Coronary artery (tissue), 2 donors: ENCODE results near the gene ANKRD11.

Experiments used
- DNase-seq: peaks from one replicate; pipeline ENCODE4 v3.0.0-alpha.2; 2017; ENCODE audit warnings: low spot score
- H3K27ac ChIP-seq, 2 donors: fragments of 200-600 bp; sonication (generic); one replicate each; pipeline ENCODE4 v1.5.1; 2016 to 2019
- H3K4me3 ChIP-seq: fragments of 200-600 bp; sonication (generic); 2 replicates; pipeline ENCODE4 v1.5.1; 2016; ENCODE audit warnings: mild to moderate bottlenecking, moderate library complexity
- TF ChIP-seq, protein P1 (sequence below): fragments of 200-600 bp; sonication (generic); IDR thresholded peaks from one replicate; pipeline ENCODE4 v1.5.1; 2019; ENCODE audit warnings: antibody characterized with exemption

ANKRD11 gene

DNA sequence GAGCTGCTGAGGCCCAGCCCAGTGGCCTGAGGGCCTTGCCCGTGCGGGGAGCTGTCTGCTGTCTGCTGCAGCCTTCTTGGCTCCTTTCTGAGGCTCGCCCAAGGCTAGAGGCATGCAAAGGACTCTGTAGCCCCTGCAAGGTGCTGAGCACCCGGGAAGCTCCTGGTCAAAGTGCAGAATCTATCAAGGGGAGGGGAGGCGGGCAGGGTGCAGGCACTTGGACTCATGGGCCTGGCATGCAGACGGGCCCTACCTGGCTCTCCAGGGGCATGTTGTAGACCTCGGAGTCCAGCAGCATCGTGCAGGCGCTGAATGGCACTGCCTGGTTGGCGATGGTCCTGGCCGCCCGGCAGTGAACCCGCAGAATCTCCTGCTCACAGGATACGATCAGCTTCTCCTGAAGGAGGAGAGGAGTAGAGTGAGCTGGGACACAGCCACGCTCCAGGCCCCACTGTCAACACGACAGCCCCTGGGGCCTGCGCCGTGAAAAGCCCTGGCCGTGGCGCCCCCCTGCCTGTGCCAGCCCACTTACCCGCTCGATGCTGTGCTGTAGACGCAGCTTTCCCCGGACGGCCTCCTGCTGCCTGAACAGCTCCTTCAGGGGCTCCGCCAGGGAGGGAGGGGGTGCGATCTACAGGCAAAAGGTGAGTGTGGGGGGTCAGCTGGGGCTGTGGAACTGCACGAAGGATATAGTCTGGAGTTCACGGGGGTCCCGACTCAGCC is 215.6 kb downstream of the ANKRD11 start:
- TF ChIP-seq, protein P1, sequence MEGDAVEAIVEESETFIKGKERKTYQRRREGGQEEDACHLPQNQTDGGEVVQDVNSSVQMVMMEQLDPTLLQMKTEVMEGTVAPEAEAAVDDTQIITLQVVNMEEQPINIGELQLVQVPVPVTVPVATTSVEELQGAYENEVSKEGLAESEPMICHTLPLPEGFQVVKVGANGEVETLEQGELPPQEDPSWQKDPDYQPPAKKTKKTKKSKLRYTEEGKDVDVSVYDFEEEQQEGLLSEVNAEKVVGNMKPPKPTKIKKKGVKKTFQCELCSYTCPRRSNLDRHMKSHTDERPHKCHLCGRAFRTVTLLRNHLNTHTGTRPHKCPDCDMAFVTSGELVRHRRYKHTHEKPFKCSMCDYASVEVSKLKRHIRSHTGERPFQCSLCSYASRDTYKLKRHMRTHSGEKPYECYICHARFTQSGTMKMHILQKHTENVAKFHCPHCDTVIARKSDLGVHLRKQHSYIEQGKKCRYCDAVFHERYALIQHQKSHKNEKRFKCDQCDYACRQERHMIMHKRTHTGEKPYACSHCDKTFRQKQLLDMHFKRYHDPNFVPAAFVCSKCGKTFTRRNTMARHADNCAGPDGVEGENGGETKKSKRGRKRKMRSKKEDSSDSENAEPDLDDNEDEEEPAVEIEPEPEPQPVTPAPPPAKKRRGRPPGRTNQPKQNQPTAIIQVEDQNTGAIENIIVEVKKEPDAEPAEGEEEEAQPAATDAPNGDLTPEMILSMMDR: no peak
- no peak for DNase-seq
- Histone ChIP-seq H3K4me3 (no peak overlapping the region), H3K27ac (no peak overlapping the region)

DNA sequence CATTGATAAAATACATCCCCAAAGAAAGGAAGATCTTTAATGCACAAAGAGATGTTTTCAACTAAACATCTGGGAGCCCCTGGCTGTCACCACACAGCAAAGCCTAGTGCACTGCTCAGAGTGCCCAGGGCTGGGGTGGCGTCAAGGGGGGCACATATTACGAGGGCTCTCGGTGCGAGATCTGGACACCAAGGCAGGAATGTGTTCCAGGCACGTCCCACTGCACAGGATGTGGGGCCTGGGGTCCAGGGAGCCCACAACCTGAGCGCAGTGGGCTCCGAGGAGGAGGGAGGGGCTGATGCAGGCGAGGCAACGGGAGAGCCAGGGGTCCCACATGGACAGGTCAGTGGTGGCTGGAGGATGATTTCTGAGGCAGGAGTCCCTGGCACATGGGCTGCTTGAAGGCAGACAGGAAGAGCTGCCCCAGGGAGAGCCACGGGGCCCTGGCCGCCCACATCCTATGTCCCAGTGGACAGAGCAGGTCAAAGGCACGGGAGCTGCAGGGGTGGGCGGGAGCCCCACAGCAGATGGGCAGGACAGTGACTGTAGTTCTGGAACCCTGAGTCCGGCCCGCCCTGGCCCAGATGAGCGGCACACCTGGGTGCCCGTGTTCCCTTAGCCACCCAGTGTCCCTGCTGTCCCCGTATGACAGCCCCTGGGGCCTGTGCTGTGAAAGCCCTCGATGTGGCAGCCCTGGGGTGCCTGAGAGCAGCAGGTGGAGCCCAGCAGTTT is 216.5 kb downstream of the ANKRD11 start:
- no peak overlapping the region for H3K27ac ChIP-seq
- DNase-seq: no peak
- TF ChIP-seq, protein P1: no peak

DNA sequence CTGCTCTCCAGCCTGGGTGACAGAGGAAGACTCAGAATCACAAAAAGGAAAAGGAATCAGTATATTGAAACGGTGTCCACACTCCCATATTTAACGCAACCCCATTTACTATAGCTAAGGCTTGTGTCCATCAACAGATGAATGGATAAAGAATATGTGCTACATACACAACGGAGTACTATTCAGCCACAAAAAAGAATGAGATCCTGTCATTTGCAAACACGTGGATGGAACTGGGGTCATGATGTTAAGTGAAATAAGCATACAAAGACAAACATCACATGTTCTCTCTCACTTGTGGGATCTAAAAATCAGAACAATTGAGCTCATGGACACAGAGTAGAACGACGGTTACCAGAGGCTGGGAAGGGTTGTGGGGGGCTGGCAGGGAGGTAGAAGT is 217.7 kb downstream of the ANKRD11 start:
- TF ChIP-seq, protein P1: no peak

More for the DNA sequence above, 216.5 kb downstream of the ANKRD11 start:
- H3K4me3 ChIP-seq: no peak overlapping the region

DNA sequence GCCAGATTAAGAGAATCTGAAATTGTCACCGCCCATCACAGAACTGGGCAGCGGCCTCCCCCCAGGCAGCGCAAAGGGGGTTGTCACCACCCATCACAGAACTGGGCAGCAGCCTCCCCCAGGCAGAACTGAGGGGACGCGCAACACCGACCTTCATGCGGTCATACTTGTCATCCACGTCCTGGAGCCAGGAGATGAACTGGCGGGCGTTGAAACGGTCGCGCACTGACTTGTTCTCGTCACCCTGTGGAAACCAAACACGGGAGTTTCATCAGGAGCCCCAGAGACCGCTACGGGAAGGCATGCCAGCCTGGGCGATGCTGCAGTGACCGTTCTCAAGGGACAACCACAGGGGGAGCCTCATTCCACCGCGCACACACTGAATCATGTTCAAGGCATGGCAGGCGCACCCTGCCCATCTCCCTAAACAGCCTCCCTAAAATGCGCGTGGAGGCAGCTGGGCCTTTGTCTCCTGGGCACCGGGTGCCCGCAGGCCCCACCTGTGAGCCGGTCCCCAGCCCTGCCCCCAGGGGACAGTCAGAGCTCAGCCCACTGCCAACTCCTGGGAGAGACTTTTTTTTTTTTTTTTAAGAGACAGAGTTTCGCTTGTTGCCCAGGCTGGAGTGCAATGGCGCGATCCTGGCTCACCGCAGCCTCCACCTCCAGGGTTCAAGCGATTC is 219.6 kb downstream of the ANKRD11 start:
- DNase-seq: no peak
- Histone ChIP-seq H3K4me3 (no peak overlapping the region), H3K27ac (peak overlapping the region in 1 of 2 donors; percentile 65)
- TF ChIP-seq, protein P1: no peak

More for the DNA sequence above, 217.7 kb downstream of the ANKRD11 start:
- DNase-seq: no peak
- H3K4me3 ChIP-seq: no peak overlapping the region
- no peak overlapping the region for H3K27ac ChIP-seq

DNA sequence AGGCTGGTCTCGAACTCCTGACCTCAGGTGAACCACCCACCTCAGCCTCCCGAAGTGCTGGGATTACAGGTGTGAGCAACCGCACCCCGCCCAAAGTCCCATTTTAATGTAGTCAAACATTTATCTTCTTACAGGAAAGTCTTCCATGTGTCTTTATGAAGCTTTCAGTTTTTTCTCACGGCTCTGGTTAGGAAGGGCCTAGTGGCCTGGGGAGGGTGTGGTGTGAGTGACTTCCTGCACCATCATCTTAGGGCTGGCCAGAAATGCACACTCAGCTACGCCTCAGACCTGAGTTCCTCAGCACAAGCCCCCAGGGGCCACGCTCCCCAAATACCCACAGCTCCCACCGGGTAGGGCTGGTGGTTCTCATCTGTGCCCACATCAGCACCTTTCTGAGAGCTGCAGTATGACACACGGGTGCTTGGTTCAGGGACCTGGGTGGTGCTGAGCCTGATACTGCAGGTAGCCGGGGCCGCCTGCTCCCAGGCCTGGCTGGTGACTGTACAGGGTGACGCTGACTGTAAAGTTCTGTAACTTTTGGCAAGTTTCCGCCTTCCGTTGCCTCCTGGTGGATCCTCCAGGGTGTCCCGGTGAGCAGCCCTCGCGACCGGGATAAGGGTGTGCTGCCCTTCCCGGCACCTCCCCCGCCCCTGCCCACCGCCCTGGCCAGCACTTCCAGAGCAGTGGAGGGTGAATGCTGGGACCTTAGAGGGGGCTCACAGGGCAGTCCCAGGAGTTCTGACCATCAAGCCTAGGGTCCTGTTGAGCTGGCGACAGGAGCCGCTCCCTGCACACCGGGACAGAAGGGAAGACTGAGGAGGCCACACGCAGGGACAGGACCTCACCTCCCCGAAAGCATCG is 220.3 kb downstream of the ANKRD11 start:
- TF ChIP-seq, protein P1: no peak
- DNase-seq: no peak
- H3K4me3 ChIP-seq: no peak overlapping the region
- peak overlapping the region in 1 of 2 donors; percentile 65 for H3K27ac ChIP-seq

DNA sequence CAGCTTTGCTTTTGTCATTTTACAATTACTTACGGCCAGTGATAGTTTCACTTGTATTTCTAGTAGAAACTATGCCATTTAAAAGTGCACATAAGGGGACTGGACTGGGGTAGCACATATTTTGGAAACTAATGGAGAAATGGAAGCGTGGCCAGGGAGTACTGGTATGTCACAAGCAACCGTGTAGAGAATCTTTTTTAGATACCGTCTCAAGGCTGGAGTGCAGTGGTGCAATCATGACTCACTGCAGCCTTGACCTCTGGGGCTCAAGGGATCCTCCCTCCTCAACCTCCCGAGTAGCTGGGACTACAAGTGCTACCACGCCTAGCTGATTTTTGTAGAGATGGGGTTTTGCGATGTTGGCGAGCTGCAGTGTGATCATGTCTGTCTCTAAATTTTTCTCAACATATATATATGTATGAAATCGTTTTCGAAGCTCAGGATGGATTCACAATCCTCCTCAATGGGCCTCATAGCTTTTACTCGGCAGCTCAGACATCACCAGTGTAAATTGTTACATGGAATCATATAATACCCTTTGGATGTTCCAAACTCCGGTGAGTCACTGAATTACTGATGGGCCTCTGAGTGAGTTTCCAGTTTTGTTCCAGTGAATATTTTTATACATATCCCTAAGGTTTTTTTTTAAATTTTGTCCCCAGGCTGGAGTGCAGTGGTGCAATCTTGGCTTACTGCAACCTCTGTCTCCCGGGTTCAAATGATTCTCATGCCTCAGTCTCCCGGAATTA is 221.2 kb downstream of the ANKRD11 start:
- peak overlapping the region in 1 of 2 donors; percentile 69 for H3K27ac ChIP-seq
- TF ChIP-seq, protein P1: no peak
- no peak for DNase-seq
- H3K4me3 ChIP-seq: no peak overlapping the region
